HepG2 (cell line): ENCODE results near the gene PEX11A. TPM values are rescaled to one million over a fixed set of nuclear protein-coding genes. Genes with fewer than 3 reads are reported as not detected.

Source experiments
- ARID5B ChIP-seq: IDR thresholded peaks from 2 replicates; pipeline ENCODE4 v1.4.0; 2020; ENCODE audit warnings: mild to moderate bottlenecking, missing genetic modification reagents
- DDIT3 ChIP-seq: sonication (generic); formaldehyde crosslinking; IDR thresholded peaks from 2 replicates; pipeline ENCODE4 v1.4.0; 2020; ENCODE audit warnings: mild to moderate bottlenecking, missing genetic modification reagents
- JUNB ChIP-seq: sonication (generic); formaldehyde crosslinking; IDR thresholded peaks from 2 replicates; pipeline ENCODE4 v1.8.0; 2022; ENCODE audit warnings: missing genetic modification reagents, mild to moderate bottlenecking, borderline replicate concordance
- MAF1 ChIP-seq: sonication (generic); formaldehyde crosslinking; IDR thresholded peaks from 2 replicates; pipeline ENCODE4 v1.5.0; 2020; ENCODE audit warnings: missing genetic modification reagents, borderline replicate concordance
- NCOA5 ChIP-seq: sonication (generic); formaldehyde crosslinking; IDR thresholded peaks from 2 replicates; pipeline ENCODE4 v1.4.0; 2020; ENCODE audit warnings: missing genetic modification reagents
- NR2C2 ChIP-seq: sonication (generic); formaldehyde crosslinking; IDR thresholded peaks from 2 replicates; pipeline ENCODE4 v1.4.0; 2020; ENCODE audit warnings: missing genetic modification reagents, mild to moderate bottlenecking, moderate library complexity, borderline replicate concordance
- RFX5 ChIP-seq: IDR thresholded peaks from 2 replicates; pipeline ENCODE4 v1.6.1; 2011; ENCODE audit warnings: low read depth, low read length, improper control_type of control experiment
- ZBTB34 ChIP-seq: sonication (generic); formaldehyde crosslinking; IDR thresholded peaks from 2 replicates; pipeline ENCODE4 v1.8.0; 2022; ENCODE audit warnings: mild to moderate bottlenecking, missing genetic modification reagents
- ZBTB40 ChIP-seq, 2 experiments: fragments of 450-650 bp in 1 of 2; sonication (generic) in 1 of 2; formaldehyde crosslinking in 1 of 2; IDR thresholded peaks; 2 replicates each; pipeline versions ENCODE4 v1.6.1 to v1.8.0; 2016 to 2022; ENCODE audit warnings: antibody characterized with exemption in 1 of 2, mild to moderate bottlenecking in 1 of 2, missing genetic modification reagents in 1 of 2
- ZFAT ChIP-seq: sonication (generic); formaldehyde crosslinking; conservative IDR thresholded peaks from 2 replicates; pipeline ENCODE4 v1.8.1; 2023; ENCODE audit warnings: missing genetic modification reagents, inconsistent platforms
- ZNF225 ChIP-seq: sonication (generic); formaldehyde crosslinking; IDR thresholded peaks from 2 replicates; pipeline ENCODE4 v1.4.0; 2020; ENCODE audit warnings: mild to moderate bottlenecking, missing genetic modification reagents
- ZNF354B ChIP-seq: sonication (generic); formaldehyde crosslinking; IDR thresholded peaks from 2 replicates; pipeline ENCODE4 v1.8.0; 2022; ENCODE audit warnings: mild to moderate bottlenecking, missing genetic modification reagents
- ZNF792 ChIP-seq: IDR thresholded peaks from 2 replicates; pipeline ENCODE4 v1.6.1; 2016
- polyA plus RNA-seq, 8 experiments: library from polyadenylated mRNA; depleted of rRNA in 3 of 8; stranded (reverse) in 7 of 8; unstranded in 1 of 8; fragments of >200 nt; fragmentation: Illumina TruSeq in 4 of 8; extraction: Trizol in 4 of 8; gene quantifications; 2 replicates each; pipeline versions ENCODE4 v1.2.1 to v1.2.3, GENCODE V29; 2011 to 2016; ENCODE audit warnings: low read depth in 4 of 8, missing spikeins in 1 of 8, mixed read lengths in 1 of 8; ENCODE audit not compliant: insufficient read depth in 1 of 8
- total RNA-seq, 5 experiments: library from RNA; depleted of rRNA; stranded (reverse); fragments of >200 nt; fragmentation: Illumina TruSeq; extraction: Trizol; gene quantifications; 2 replicates each; pipeline ENCODE4 v1.2.3, GENCODE V29; 2016; ENCODE audit warnings: low read depth in 1 of 5

PEX11A gene
- total and polyA plus RNA-seq, 2 of the 13 experiments (the other 11 are each of a cell fraction or from before 2014, with no cell fraction given), result 9.9 to 15.1 TPM

GRCh38 chr15:89690276-89691218 is at the start of gene PEX11A, which contains the start of gene WDR93 (continued):
- TF ChIP-seq NR2C2, result peak; percentile 24; the same call in 1 of the 2 replicates
- TF ChIP-seq ZBTB40 (IDR thresholded peaks at IDR 0.05), result peak; percentile 87
- peak; percentile 53; the same call in 1 of the 2 replicates for TF ChIP-seq ZBTB40 (CRISPR knock-in tag; IDR thresholded peaks at IDR 0.05)
- peak; percentile 43; the same call in 1 of the 2 replicates for TF ChIP-seq RFX5
- no peak for TF ChIP-seq ZBTB34 (CRISPR knock-in tag)
- TF ChIP-seq NCOA5, result no peak
- no peak for TF ChIP-seq ZNF354B
- TF ChIP-seq ZNF225, result 0 out of 2 replicates have a peak, but pooled peaks have one; percentile 23
- no peak for TF ChIP-seq DDIT3 (CRISPR knock-in tag)
- TF ChIP-seq MAF1, result no peak
- TF ChIP-seq ZFAT (CRISPR knock-in tag), result no peak
- peak; percentile 51; the same call in 1 of the 2 replicates for TF ChIP-seq ARID5B
- TF ChIP-seq ZNF792 (CRISPR knock-in tag), result no peak
- TF ChIP-seq JUNB (CRISPR knock-in tag), result no peak
